ENCODE measurements around the gene STRN. TPM values are rescaled to one million over a fixed set of nuclear protein-coding genes. Genes with fewer than 3 reads are reported as not detected.

Gene STRN
- total and polyA plus RNA-seq, 8 donors = 19.5 to 27.3 (median 25.5) TPM

- Histone ChIP-seq H3K36me3 (peaks cover 0 to 48% of the 10 kb centered on the region in 2 donors), H3K27ac (no peak overlapping the region), H3K4me1 (peaks cover 0 to 11% of the 10 kb centered on the region in 2 donors), H3K9me3 (no peaks in the 10 kb centered on the region), H3K27me3 (no peaks in the 10 kb centered on the region), H3K4me3 (no peak overlapping the region)
- TF ChIP-seq, protein P1, sequence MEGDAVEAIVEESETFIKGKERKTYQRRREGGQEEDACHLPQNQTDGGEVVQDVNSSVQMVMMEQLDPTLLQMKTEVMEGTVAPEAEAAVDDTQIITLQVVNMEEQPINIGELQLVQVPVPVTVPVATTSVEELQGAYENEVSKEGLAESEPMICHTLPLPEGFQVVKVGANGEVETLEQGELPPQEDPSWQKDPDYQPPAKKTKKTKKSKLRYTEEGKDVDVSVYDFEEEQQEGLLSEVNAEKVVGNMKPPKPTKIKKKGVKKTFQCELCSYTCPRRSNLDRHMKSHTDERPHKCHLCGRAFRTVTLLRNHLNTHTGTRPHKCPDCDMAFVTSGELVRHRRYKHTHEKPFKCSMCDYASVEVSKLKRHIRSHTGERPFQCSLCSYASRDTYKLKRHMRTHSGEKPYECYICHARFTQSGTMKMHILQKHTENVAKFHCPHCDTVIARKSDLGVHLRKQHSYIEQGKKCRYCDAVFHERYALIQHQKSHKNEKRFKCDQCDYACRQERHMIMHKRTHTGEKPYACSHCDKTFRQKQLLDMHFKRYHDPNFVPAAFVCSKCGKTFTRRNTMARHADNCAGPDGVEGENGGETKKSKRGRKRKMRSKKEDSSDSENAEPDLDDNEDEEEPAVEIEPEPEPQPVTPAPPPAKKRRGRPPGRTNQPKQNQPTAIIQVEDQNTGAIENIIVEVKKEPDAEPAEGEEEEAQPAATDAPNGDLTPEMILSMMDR (IDR thresholded peaks at IDR 0.05) = no peak
- intact Hi-C loops (cut with DNase I) = no loop called here
- ATAC-seq (no peak), DNase-seq (no peak)
Measured at GRCh38 chr2:36885605-36886004, 80.7 kb downstream of the STRN start.

DNA sequence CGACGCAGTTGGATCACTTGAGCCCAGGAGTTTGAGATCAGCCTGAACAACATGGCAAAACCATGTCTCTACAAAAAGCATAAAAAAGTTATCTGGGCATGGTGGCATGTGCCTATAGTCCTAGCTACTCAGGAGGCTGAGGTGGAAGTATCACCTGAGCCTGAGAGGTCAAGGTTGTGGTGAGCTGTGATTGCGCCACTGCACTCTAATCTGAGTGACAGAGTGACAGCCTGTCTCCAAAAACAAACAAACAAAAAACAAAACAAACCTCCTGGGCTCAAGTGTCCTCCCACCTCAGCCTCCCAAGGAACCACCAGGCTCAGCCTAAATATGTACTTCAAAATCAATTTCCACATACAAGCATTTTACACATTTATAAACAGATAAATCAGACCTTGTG, 83.8 kb downstream of the STRN start:
- no peaks in the 10 kb centered on the region for H3K4me1 ChIP-seq
- intact Hi-C loops (cut with DNase I) = no loop called here
- no peaks in the 10 kb centered on the region for H3K27me3 ChIP-seq
- peaks cover 0 to 62% of the 10 kb centered on the region in 2 donors for H3K36me3 ChIP-seq
- ATAC-seq (no peak), DNase-seq (no peak)
- H3K27ac ChIP-seq = no peak overlapping the region
- H3K9me3 ChIP-seq = no peaks in the 10 kb centered on the region
- TF ChIP-seq, protein P1 (IDR thresholded peaks at IDR 0.05) = no peak
- no peak overlapping the region for H3K4me3 ChIP-seq

- no peak overlapping the region for H3K27ac ChIP-seq
- H3K4me1 ChIP-seq = no peaks in the 10 kb centered on the region
- H3K36me3 ChIP-seq = peaks cover 0 to 70% of the 10 kb centered on the region in 2 donors
- intact Hi-C loops (cut with DNase I) = no loop called here
- ATAC-seq (no peak), DNase-seq (no peak)
- no peaks in the 10 kb centered on the region for H3K27me3 ChIP-seq
- no peak overlapping the region for H3K4me3 ChIP-seq
- no peaks in the 10 kb centered on the region for H3K9me3 ChIP-seq
- TF ChIP-seq, protein P1 (IDR thresholded peaks at IDR 0.05) = no peak
Measured at GRCh38 chr2:36881816-36882215, 84.5 kb downstream of the STRN start.

GRCh38 chr2:36878429-36878828, 87.9 kb downstream of the STRN start:
- no peak for ATAC-seq
- no peak overlapping the region for H3K27ac ChIP-seq
- H3K9me3 ChIP-seq = peaks cover 0 to 5% of the 10 kb centered on the region in 2 donors
- H3K4me3 ChIP-seq = no peak overlapping the region
- DNase-seq = no peak
- TF ChIP-seq, protein P1 (IDR thresholded peaks at IDR 0.05) = no peak
- no peaks in the 10 kb centered on the region for H3K4me1 ChIP-seq
- H3K27me3 ChIP-seq = no peaks in the 10 kb centered on the region
- intact Hi-C loops (cut with DNase I) = no loop called here
- H3K36me3 ChIP-seq = peaks cover 0 to 78% of the 10 kb centered on the region in 2 donors

GRCh38 chr2:36871068-36871707, 95.1 kb downstream of the STRN start:
- intact Hi-C loops (cut with DNase I) = no loop called here
- Histone ChIP-seq H3K27me3 (no peaks in the 10 kb centered on the region), H3K4me3 (no peak overlapping the region), H3K9me3 (peaks cover 0 to 5% of the 10 kb centered on the region in 2 donors), H3K4me1 (no peaks in the 10 kb centered on the region), H3K27ac (no peak overlapping the region), H3K36me3 (peaks cover 0 to 76% of the 10 kb centered on the region in 2 donors)
- ATAC-seq (no peak), DNase-seq (no peak)
- TF ChIP-seq, protein P1 (IDR thresholded peaks at IDR 0.05) = no peak
